SH-SY5Y (cell line): Measurements from ENCODE around the gene FCGBP.

Source experiments
- GATA2 ChIP-seq: IDR thresholded peaks from 2 replicates; pipeline ENCODE4 v1.6.1; 2011; ENCODE audit warnings: mild to moderate bottlenecking, low read depth, low read length
- GATA3 ChIP-seq: IDR thresholded peaks from 2 replicates; pipeline ENCODE4 v1.6.1; 2011; ENCODE audit warnings: low read depth, mild to moderate bottlenecking, low read length, moderate library complexity

DNA sequence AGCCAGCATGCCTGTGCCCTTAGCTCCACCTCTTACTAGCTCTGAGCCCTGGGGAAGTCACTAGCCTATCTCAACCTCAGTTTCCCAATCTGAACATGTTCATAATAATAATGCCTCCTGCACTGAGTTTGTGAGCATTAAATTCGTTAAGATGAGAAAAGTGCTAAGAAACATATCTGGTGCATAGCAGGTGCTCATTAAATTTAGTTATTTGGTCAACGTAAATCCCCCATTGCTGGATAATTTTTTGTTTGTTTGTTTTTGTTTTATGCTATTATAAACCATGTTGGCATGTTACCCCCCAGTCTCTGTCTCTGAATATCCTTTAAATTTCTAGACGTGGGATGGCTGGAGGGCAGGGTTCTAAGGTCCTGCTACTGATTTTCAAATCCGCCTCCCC, 10.6 kb downstream of the FCGBP start:
- TF ChIP-seq GATA3 (no peak), GATA2 (no peak)
